Panc1 (cell line): ENCODE results near the gene CDC42BPA. TPM values are rescaled to one million over a fixed set of nuclear protein-coding genes. Genes with fewer than 3 reads are reported as not detected.

ENCODE experiments used
- ATAC-seq: fragments of 200-7000 bp; cut with Tn5 transposase; 2 replicates; pipeline ENCODE4 v1.9.1; 2020; ENCODE audit warnings: mild to moderate bottlenecking, moderate library complexity
- BruUV-seq: library from RNA; stranded (reverse); fragments of 400-500 nt; replicated peaks from 2 replicates; lab custom pipeline; 2021; lab: Mats Ljungman, UMichigan
- CTCF ChIA-PET: fragments of 300-600 bp; sonication (Branson Sonifier 250); formaldehyde crosslinking; loops from one replicate; lab custom pipeline; 2022; ENCODE audit warnings: antibody characterized with exemption; lab: Charles Lee
- POLR2A ChIA-PET: fragments of 300-600 bp; sonication (Branson Sonifier 250); formaldehyde crosslinking; loops from one replicate; lab custom pipeline; 2022; ENCODE audit warnings: antibody characterized with exemption; lab: Charles Lee
- DNase-seq: peaks from one replicate; pipeline ENCODE4 v3.0.0-alpha.2; 2010; ENCODE audit warnings: low read depth, low spot score
- H3K27ac ChIP-seq: 2 replicates; pipeline ENCODE4 v1.5.1; 2011; ENCODE audit warnings: mild to moderate bottlenecking, low read length, inconsistent platforms
- H3K27me3 ChIP-seq: fragments of 200-500 bp; sonication (Bioruptor generic); 2 replicates; pipeline ENCODE4 v1.6.0; 2014; ENCODE audit warnings: low read length, inconsistent platforms; ENCODE audit not compliant: control insufficient read depth, insufficient read depth
- H3K36me3 ChIP-seq: fragments of 200-500 bp; sonication (Bioruptor generic); 2 replicates; pipeline ENCODE4 v1.5.1; 2014; ENCODE audit warnings: inconsistent platforms, mild to moderate bottlenecking, low read length, moderate library complexity; ENCODE audit not compliant: control insufficient read depth, insufficient read depth
- H3K4me1 ChIP-seq: 2 replicates; pipeline ENCODE4 v1.5.1; 2011; ENCODE audit warnings: inconsistent platforms, mild to moderate bottlenecking, low read length, moderate library complexity; ENCODE audit not compliant: control insufficient read depth, insufficient read depth
- H3K4me3 ChIP-seq, 2 experiments: 2 replicates each; pipeline ENCODE4 v1.5.1; 2011 to 2012; ENCODE audit warnings: low read depth in 2 of 2, low read length in 2 of 2, mild to moderate bottlenecking in 2 of 2, inconsistent platforms in 1 of 2, moderate library complexity in 1 of 2
- H3K9me3 ChIP-seq: fragments of 200-500 bp; sonication (Bioruptor generic); 2 replicates; pipeline ENCODE4 v1.5.1; 2014; ENCODE audit warnings: low read depth, mild to moderate bottlenecking, inconsistent platforms, low read length, moderate library complexity; ENCODE audit not compliant: control insufficient read depth, insufficient read depth
- CTCF ChIP-seq: fragments of 450-650 bp; IDR thresholded peaks from 2 replicates; pipeline ENCODE4 v1.5.1; 2017; ENCODE audit warnings: mild to moderate bottlenecking
- POLR2AphosphoS5 ChIP-seq: IDR thresholded peaks from 2 replicates; pipeline ENCODE4 v1.6.1; 2012; ENCODE audit warnings: mild to moderate bottlenecking, low read depth, low read length, moderate library complexity
- REST ChIP-seq, 2 experiments: IDR thresholded peaks; 2 replicates each; pipeline ENCODE4 v1.6.1; 2011 to 2012; ENCODE audit warnings: low read depth in 2 of 2, control low read depth in 1 of 2, low read length in 1 of 2, mild to moderate bottlenecking in 1 of 2, moderate library complexity in 1 of 2; ENCODE audit not compliant: insufficient read depth in 1 of 2
- SIN3A ChIP-seq: IDR thresholded peaks from 2 replicates; pipeline ENCODE4 v1.6.1; 2012; ENCODE audit warnings: low read depth, mild to moderate bottlenecking, low read length, moderate library complexity, borderline replicate concordance; ENCODE audit not compliant: insufficient read depth
- TCF7L2 ChIP-seq: IDR thresholded peaks from 2 replicates; pipeline ENCODE4 v1.6.1; 2011; ENCODE audit warnings: mild to moderate bottlenecking, low read depth, low read length, inconsistent platforms
- in situ Hi-C: cut with HindIII; loops from 2 replicates; pipeline ENCODE4 v1.10.0; 2016; ENCODE audit warnings: low sequenced_read_pairs, low pct_unique_long_range_greater_than_20kb
- intact Hi-C: fragments of 100-400 bp; cut with micrococcal nuclease; formaldehyde crosslinking; loops from one replicate; pipeline ENCODE4 v1.10.0; 2022; ENCODE audit not compliant: unreplicated experiment
- total RNA-seq: library from RNA; stranded (reverse); gene quantifications from one replicate; pipeline ENCODE4 v1.2.1, GENCODE V29; 2021; ENCODE audit not compliant: unreplicated experiment

CDC42BPA gene
- total RNA-seq, 1 experiment from 2014 or later: 32.8 TPM

- Histone ChIP-seq H3K27ac (no peak overlapping the region), H3K4me1 (no peaks in the 10 kb centered on the region), H3K4me3 (no peak overlapping the region), H3K9me3 (no peaks in the 10 kb centered on the region), H3K27me3 (no peaks in the 10 kb centered on the region), H3K36me3 (no peaks in the 10 kb centered on the region)
- intact Hi-C loops (no loop called here), in situ Hi-C loops (no loop called here)
- ChIA-PET POLR2A (no interaction called here), CTCF (no interaction called here)
- ATAC-seq (no peak), DNase-seq (no peak)
- TF ChIP-seq CTCF (no peak), POLR2AphosphoS5 (no peak)
- no TSS peak for BruUV-seq
These were observed 56.8 kb downstream of the CDC42BPA start for GRCh38 chr1:227261501-227261900.

GRCh38 chr1:227260433-227260832 is 57.9 kb downstream of the CDC42BPA start:
- ChIA-PET CTCF (no interaction called here), POLR2A (no interaction called here)
- no TSS peak for BruUV-seq
- ATAC-seq: no peak
- H3K4me1 ChIP-seq: no peaks in the 10 kb centered on the region
- TF ChIP-seq REST (IDR thresholded peaks at IDR 0.05; ENCODE audit: insufficient read depth in 1 of 2, low read depth in 2 of 2, low read length in 1 of 2): no peak
- no peak for TF ChIP-seq SIN3A
- TF ChIP-seq POLR2AphosphoS5: no peak
- no peak for TF ChIP-seq CTCF
- no peak for TF ChIP-seq TCF7L2
- H3K9me3 ChIP-seq: no peaks in the 10 kb centered on the region
- H3K27ac ChIP-seq: no peak overlapping the region
- H3K36me3 ChIP-seq: no peaks in the 10 kb centered on the region
- intact Hi-C loops (no loop called here), in situ Hi-C loops (no loop called here)
- H3K27me3 ChIP-seq: no peaks in the 10 kb centered on the region
- DNase-seq: no peak
- H3K4me3 ChIP-seq: no peak overlapping the region
